Neural cell (in vitro differentiated cells): ENCODE measurements around the gene CPM. TPM values are rescaled to one million over a fixed set of nuclear protein-coding genes. Genes with fewer than 3 reads are reported as not detected.

Experiments
- H2AFZ ChIP-seq: fragments of 200-600, 300-800 bp; sonication (generic), shearing (Covaris generic); 2 replicates; pipeline ENCODE4 v1.6.0; 2014; ENCODE audit warnings: low read depth, mild to moderate bottlenecking, antibody characterized with exemption, low read length, moderate library complexity
- H3F3A ChIP-seq: fragments of 200-600 bp; shearing (Covaris generic); 2 replicates; pipeline ENCODE4 v1.6.1; 2016; ENCODE audit warnings: mild to moderate bottlenecking, moderate library complexity, mixed read lengths, antibody characterized with exemption, low read length; ENCODE audit not compliant: insufficient read depth, poor library complexity, severe bottlenecking
- H3K27ac ChIP-seq: fragments of 200-600, 300-800 bp; sonication (generic), shearing (Covaris generic); 2 replicates; pipeline ENCODE4 v1.5.1; 2014; ENCODE audit warnings: mild to moderate bottlenecking, low read length, moderate library complexity
- H3K27me3 ChIP-seq: fragments of 300-800, 200-600 bp; sonication (generic), shearing (Covaris generic); 2 replicates; pipeline ENCODE4 v1.6.0; 2014; ENCODE audit warnings: mild to moderate bottlenecking, low read depth, low read length, moderate library complexity; ENCODE audit not compliant: insufficient read depth
- H3K36me3 ChIP-seq: fragments of 300-800, 200-600 bp; sonication (generic), shearing (Covaris generic); 2 replicates; pipeline ENCODE4 v1.5.1; 2014; ENCODE audit warnings: mild to moderate bottlenecking, antibody characterized with exemption, low read length, moderate library complexity; ENCODE audit not compliant: insufficient read depth
- H3K4me2 ChIP-seq: fragments of 300-800, 200-600 bp; sonication (generic), shearing (Covaris generic); 2 replicates; pipeline ENCODE4 v1.6.0; 2014; ENCODE audit warnings: mild to moderate bottlenecking, low read length
- H3K4me3 ChIP-seq: fragments of 300-800, 200-600 bp; sonication (generic), shearing (Covaris generic); 2 replicates; pipeline ENCODE4 v1.5.1; 2014; ENCODE audit warnings: mild to moderate bottlenecking, low read length, moderate library complexity
- H3K79me2 ChIP-seq: fragments of 200-600 bp; shearing (Covaris generic); replicated peaks from 2 replicates; pipeline ENCODE4 v1.6.0; 2014; ENCODE audit warnings: mild to moderate bottlenecking, low read length, moderate library complexity; ENCODE audit not compliant: insufficient read depth
- H3K9ac ChIP-seq: fragments of 300-800, 200-600 bp; sonication (generic), shearing (Covaris generic); 2 replicates; pipeline ENCODE4 v1.6.1; 2016; ENCODE audit warnings: mild to moderate bottlenecking, low read length, mixed read lengths
- H3K9me2 ChIP-seq: fragments of 200-600 bp; shearing (Covaris generic); 2 replicates; pipeline ENCODE4 v1.6.1; 2016; ENCODE audit warnings: mild to moderate bottlenecking, low read length, mixed read lengths; ENCODE audit not compliant: insufficient read depth
- H3K9me3 ChIP-seq: fragments of 200-600, 300-800 bp; sonication (generic), shearing (Covaris generic); 2 replicates; pipeline ENCODE4 v1.6.1; 2016; ENCODE audit warnings: mild to moderate bottlenecking, mixed run types, low read length, moderate library complexity, mixed read lengths
- H4K20me1 ChIP-seq: fragments of 200-600 bp; shearing (Covaris generic); 2 replicates; pipeline ENCODE4 v1.6.1; 2016; ENCODE audit warnings: mild to moderate bottlenecking, mixed run types; ENCODE audit not compliant: insufficient read depth
- EP300 ChIP-seq: fragments of 450-650 bp; conservative IDR thresholded peaks from 2 replicates; pipeline ENCODE4 v1.6.1; 2014; ENCODE audit warnings: antibody characterized with exemption, mild to moderate bottlenecking, moderate library complexity; ENCODE audit not compliant: poor library complexity, severe bottlenecking
- EZH2 ChIP-seq: fragments of 200-600, 300-800 bp; shearing (Covaris generic), sonication (generic); IDR thresholded peaks from 2 replicates; pipeline ENCODE4 v1.6.1; 2014; ENCODE audit warnings: antibody characterized with exemption, low read length, borderline replicate concordance, mild to moderate bottlenecking; ENCODE audit not compliant: insufficient read depth, poor library complexity, severe bottlenecking
- MXI1 ChIP-seq: fragments of 450-650 bp; conservative IDR thresholded peaks from 2 replicates; pipeline ENCODE4 v1.6.1; 2014; ENCODE audit warnings: antibody characterized with exemption, mild to moderate bottlenecking; ENCODE audit not compliant: poor library complexity, severe bottlenecking
- POLR2AphosphoS5 ChIP-seq: IDR thresholded peaks from 2 replicates; pipeline ENCODE4 v1.6.1; 2012
- RAD21 ChIP-seq: fragments of 450-650 bp; conservative IDR thresholded peaks from 2 replicates; pipeline ENCODE4 v1.6.1; 2014; ENCODE audit warnings: antibody characterized with exemption, mild to moderate bottlenecking, moderate library complexity
- SMC3 ChIP-seq: fragments of 450-650 bp; conservative IDR thresholded peaks from 2 replicates; pipeline ENCODE4 v1.6.1; 2014; ENCODE audit warnings: antibody characterized with exemption, mild to moderate bottlenecking, moderate library complexity; ENCODE audit not compliant: poor library complexity
- TAF1 ChIP-seq: IDR thresholded peaks from 2 replicates; pipeline ENCODE4 v1.6.1; 2012; ENCODE audit warnings: low read depth
- polyA plus RNA-seq: library from polyadenylated mRNA; depleted of rRNA; stranded (reverse); fragments of >200 nt; gene quantifications from 2 replicates; pipeline ENCODE4 v1.2.3, GENCODE V29; 2014
- TF ChIP-seq, protein P1 (sequence below): IDR thresholded peaks from 2 replicates; pipeline ENCODE4 v1.6.1; 2012; ENCODE audit warnings: borderline replicate concordance
- TF ChIP-seq, protein P2 (sequence below): fragments of 450-650 bp; IDR thresholded peaks from 2 replicates; pipeline ENCODE4 v1.5.1; 2014; ENCODE audit warnings: antibody characterized with exemption, mild to moderate bottlenecking, moderate library complexity; ENCODE audit not compliant: poor library complexity, severe bottlenecking

Gene CPM
- polyA plus RNA-seq, 1 donor from 2014 or later = not detected

DNA sequence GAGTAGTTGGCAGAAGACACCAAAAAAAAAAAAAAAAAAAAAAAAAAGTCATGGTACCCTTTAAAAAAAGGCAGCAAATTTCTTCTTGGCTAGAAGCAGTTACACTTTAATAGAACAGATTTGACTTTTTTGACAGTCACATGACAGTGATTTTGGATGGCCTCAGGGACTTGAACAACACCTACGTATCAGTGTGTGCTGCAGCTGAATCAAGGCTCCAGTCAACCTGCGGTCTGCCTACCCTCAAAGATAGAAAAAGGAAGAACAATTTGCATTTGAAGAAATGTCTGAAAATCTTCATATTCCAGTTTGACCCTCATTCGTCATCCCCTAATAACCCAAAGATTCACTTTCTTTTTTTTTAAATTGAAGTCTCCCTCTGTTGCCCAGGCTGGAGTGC, 71.1 kb downstream of the CPM start:
- no peak overlapping the region for H3K27ac ChIP-seq
- H3K79me2 ChIP-seq = no peaks in the 10 kb centered on the region
- H3K36me3 ChIP-seq = no peaks in the 10 kb centered on the region
- no peaks in the 10 kb centered on the region for H3F3A ChIP-seq
- H3K4me2 ChIP-seq = no peak overlapping the region
- H3K9me2 ChIP-seq = no peaks in the 10 kb centered on the region
- TF ChIP-seq EP300 (no peak), MXI1 (no peak), POLR2AphosphoS5 (no peak), SMC3 (no peak)
- TF ChIP-seq, protein P1, sequence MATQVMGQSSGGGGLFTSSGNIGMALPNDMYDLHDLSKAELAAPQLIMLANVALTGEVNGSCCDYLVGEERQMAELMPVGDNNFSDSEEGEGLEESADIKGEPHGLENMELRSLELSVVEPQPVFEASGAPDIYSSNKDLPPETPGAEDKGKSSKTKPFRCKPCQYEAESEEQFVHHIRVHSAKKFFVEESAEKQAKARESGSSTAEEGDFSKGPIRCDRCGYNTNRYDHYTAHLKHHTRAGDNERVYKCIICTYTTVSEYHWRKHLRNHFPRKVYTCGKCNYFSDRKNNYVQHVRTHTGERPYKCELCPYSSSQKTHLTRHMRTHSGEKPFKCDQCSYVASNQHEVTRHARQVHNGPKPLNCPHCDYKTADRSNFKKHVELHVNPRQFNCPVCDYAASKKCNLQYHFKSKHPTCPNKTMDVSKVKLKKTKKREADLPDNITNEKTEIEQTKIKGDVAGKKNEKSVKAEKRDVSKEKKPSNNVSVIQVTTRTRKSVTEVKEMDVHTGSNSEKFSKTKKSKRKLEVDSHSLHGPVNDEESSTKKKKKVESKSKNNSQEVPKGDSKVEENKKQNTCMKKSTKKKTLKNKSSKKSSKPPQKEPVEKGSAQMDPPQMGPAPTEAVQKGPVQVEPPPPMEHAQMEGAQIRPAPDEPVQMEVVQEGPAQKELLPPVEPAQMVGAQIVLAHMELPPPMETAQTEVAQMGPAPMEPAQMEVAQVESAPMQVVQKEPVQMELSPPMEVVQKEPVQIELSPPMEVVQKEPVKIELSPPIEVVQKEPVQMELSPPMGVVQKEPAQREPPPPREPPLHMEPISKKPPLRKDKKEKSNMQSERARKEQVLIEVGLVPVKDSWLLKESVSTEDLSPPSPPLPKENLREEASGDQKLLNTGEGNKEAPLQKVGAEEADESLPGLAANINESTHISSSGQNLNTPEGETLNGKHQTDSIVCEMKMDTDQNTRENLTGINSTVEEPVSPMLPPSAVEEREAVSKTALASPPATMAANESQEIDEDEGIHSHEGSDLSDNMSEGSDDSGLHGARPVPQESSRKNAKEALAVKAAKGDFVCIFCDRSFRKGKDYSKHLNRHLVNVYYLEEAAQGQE = no peak
- TF ChIP-seq, protein P2, sequence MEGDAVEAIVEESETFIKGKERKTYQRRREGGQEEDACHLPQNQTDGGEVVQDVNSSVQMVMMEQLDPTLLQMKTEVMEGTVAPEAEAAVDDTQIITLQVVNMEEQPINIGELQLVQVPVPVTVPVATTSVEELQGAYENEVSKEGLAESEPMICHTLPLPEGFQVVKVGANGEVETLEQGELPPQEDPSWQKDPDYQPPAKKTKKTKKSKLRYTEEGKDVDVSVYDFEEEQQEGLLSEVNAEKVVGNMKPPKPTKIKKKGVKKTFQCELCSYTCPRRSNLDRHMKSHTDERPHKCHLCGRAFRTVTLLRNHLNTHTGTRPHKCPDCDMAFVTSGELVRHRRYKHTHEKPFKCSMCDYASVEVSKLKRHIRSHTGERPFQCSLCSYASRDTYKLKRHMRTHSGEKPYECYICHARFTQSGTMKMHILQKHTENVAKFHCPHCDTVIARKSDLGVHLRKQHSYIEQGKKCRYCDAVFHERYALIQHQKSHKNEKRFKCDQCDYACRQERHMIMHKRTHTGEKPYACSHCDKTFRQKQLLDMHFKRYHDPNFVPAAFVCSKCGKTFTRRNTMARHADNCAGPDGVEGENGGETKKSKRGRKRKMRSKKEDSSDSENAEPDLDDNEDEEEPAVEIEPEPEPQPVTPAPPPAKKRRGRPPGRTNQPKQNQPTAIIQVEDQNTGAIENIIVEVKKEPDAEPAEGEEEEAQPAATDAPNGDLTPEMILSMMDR = no peak
- no peak overlapping the region for H3K4me3 ChIP-seq
- H3K9me3 ChIP-seq = no peaks in the 10 kb centered on the region
- H4K20me1 ChIP-seq = no peaks in the 10 kb centered on the region
- H2AFZ ChIP-seq = no peak overlapping the region
- H3K9ac ChIP-seq = no peak overlapping the region
- H3K27me3 ChIP-seq = no peaks in the 10 kb centered on the region

DNA sequence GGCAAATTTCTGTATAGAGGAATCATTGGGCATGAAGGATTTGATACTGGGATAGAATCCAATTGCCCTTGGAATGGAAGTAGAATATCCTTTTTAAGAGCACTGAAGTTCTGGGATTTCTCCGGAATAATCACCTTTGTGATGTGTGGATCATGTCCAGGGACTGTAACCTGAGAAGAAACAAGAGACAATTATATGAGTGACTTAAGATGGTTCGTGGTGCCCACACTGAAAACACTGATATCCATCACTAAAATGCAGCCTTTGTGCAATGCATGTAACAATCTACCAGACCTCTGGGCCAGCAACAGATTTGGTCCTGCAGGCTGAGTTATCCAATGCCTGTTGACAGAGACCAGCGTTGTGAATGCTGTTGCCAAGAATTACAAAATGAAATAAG, 76.5 kb downstream of the CPM start:
- Histone ChIP-seq H3K36me3 (no peaks in the 10 kb centered on the region), H3K4me2 (no peak overlapping the region), H2AFZ (no peak overlapping the region), H3K27ac (no peak overlapping the region), H3K4me3 (no peak overlapping the region), H3K9me2 (no peaks in the 10 kb centered on the region), H3F3A (no peaks in the 10 kb centered on the region), H3K9me3 (no peaks in the 10 kb centered on the region), H4K20me1 (no peaks in the 10 kb centered on the region), H3K27me3 (no peaks in the 10 kb centered on the region), H3K9ac (no peak overlapping the region), H3K79me2 (no peaks in the 10 kb centered on the region)
- TF ChIP-seq, protein P2 = no peak
- TF ChIP-seq POLR2AphosphoS5 = no peak
- TF ChIP-seq, protein P1 = no peak
- no peak for TF ChIP-seq MXI1
- no peak for TF ChIP-seq RAD21
- TF ChIP-seq EP300 = no peak
- no peak for TF ChIP-seq EZH2
- TF ChIP-seq TAF1 = no peak
- TF ChIP-seq SMC3 = no peak
